GM12878 (cell line): ENCODE results near the gene ABCF1. TPM values are rescaled to one million over a fixed set of nuclear protein-coding genes. Genes with fewer than 3 reads are reported as not detected.

ENCODE experiments used
- ATF2 ChIP-seq: IDR thresholded peaks from 2 replicates; pipeline ENCODE4 v1.6.1; 2012; ENCODE audit warnings: low read length, inconsistent platforms
- ATF3 ChIP-seq: IDR thresholded peaks from 2 replicates; pipeline ENCODE4 v1.6.1; 2011; ENCODE audit warnings: low read depth, mild to moderate bottlenecking, low read length, moderate library complexity, borderline replicate concordance; ENCODE audit errors: extremely low read depth
- BACH1 ChIP-seq: fragments of 450-650 bp; IDR thresholded peaks from 2 replicates; pipeline ENCODE4 v1.6.1; 2017; ENCODE audit warnings: mild to moderate bottlenecking, borderline replicate concordance
- BCL3 ChIP-seq: IDR thresholded peaks from 2 replicates; pipeline ENCODE4 v1.6.1; 2011; ENCODE audit warnings: borderline replicate concordance, low read depth, mild to moderate bottlenecking, moderate library complexity, low read length; ENCODE audit not compliant: insufficient read depth, poor library complexity, severe bottlenecking
- BHLHE40 ChIP-seq, 2 experiments: fragments of 450-650 bp in 1 of 2; IDR thresholded peaks; 2 replicates each; pipeline ENCODE4 v1.6.1; 2011 to 2017; ENCODE audit warnings: low read depth in 2 of 2, borderline replicate concordance in 1 of 2, improper control_type of control experiment in 1 of 2, low read length in 1 of 2, mild to moderate bottlenecking in 1 of 2
- BRCA1 ChIP-seq: IDR thresholded peaks from 2 replicates; pipeline ENCODE4 v1.6.1; 2011; ENCODE audit warnings: low read depth, low read length, improper control_type of control experiment
- CHD2 ChIP-seq: IDR thresholded peaks from 2 replicates; pipeline ENCODE4 v1.6.1; 2011; ENCODE audit warnings: low read depth, low read length, improper control_type of control experiment, borderline replicate concordance
- IKZF1 ChIP-seq: fragments of 450-650 bp; conservative IDR thresholded peaks from 2 replicates; pipeline ENCODE4 v1.6.1; 2017; ENCODE audit warnings: antibody characterized with exemption, mild to moderate bottlenecking
- MEF2B ChIP-seq: fragments of 450-650 bp; IDR thresholded peaks from 2 replicates; pipeline ENCODE4 v1.6.1; 2018; ENCODE audit warnings: mild to moderate bottlenecking, moderate library complexity; ENCODE audit not compliant: partially characterized antibody, poor library complexity, severe bottlenecking
- NFYB ChIP-seq: IDR thresholded peaks from 2 replicates; pipeline ENCODE4 v1.6.1; 2011; ENCODE audit warnings: low read depth, mild to moderate bottlenecking, low read length, improper control_type of control experiment, moderate library complexity; ENCODE audit not compliant: insufficient read depth
- NR2C2 ChIP-seq: IDR thresholded peaks from 2 replicates; pipeline ENCODE4 v1.6.1; 2011; ENCODE audit warnings: borderline replicate concordance, low read depth; ENCODE audit not compliant: control insufficient read depth, insufficient read length
- POLR2A ChIP-seq: IDR thresholded peaks from 2 replicates; pipeline ENCODE4 v1.6.1; 2011; ENCODE audit warnings: low read depth, mild to moderate bottlenecking, low read length
- PRDM15 ChIP-seq: fragments of 450-650 bp; formaldehyde crosslinking; IDR thresholded peaks from 2 replicates; pipeline ENCODE4 v1.4.0; 2020; ENCODE audit warnings: mild to moderate bottlenecking, moderate library complexity
- RFX5 ChIP-seq: IDR thresholded peaks from 2 replicates; pipeline ENCODE4 v1.6.1; 2011; ENCODE audit warnings: low read depth, low read length, improper control_type of control experiment
- SIN3A ChIP-seq: IDR thresholded peaks from 2 replicates; pipeline ENCODE4 v1.6.1; 2012; ENCODE audit warnings: low read depth, low read length, improper control_type of control experiment
- SMARCA5 ChIP-seq: fragments of 450-650 bp; IDR thresholded peaks from 2 replicates; pipeline ENCODE4 v1.6.1; 2017; ENCODE audit warnings: mild to moderate bottlenecking
- SMC3 ChIP-seq: IDR thresholded peaks from 2 replicates; pipeline ENCODE4 v1.6.1; 2011; ENCODE audit warnings: low read length, improper control_type of control experiment, borderline replicate concordance
- WRNIP1 ChIP-seq: IDR thresholded peaks from 2 replicates; pipeline ENCODE4 v1.6.1; 2011; ENCODE audit warnings: low read depth, low read length, improper control_type of control experiment, borderline replicate concordance
- YY1 ChIP-seq: IDR thresholded peaks from 2 replicates; pipeline ENCODE4 v1.6.1; 2011; ENCODE audit warnings: low read depth, mild to moderate bottlenecking, low read length
- ZBTB33 ChIP-seq: fragments of 450-650 bp; IDR thresholded peaks from 2 replicates; pipeline ENCODE4 v1.6.1; 2017; ENCODE audit warnings: mild to moderate bottlenecking
- ZNF217 ChIP-seq: fragments of 450-650 bp; IDR thresholded peaks from 2 replicates; pipeline ENCODE4 v1.6.1; 2017; ENCODE audit warnings: antibody characterized with exemption, mild to moderate bottlenecking
- polyA plus RNA-seq, 11 experiments: library from polyadenylated mRNA; depleted of rRNA in 4 of 11; unstranded in 6 of 11; stranded (reverse) in 5 of 11; fragments of >200 nt; fragmentation: Nextera tagmentation in 4 of 11; fragmentation: Illumina TruSeq in 1 of 11; extraction: Ambion mirVana in 4 of 11; extraction: Trizol in 1 of 11; gene quantifications; 1 replicate in 1 of 11; 2 replicates in 10 of 11; pipeline versions ENCODE4 v1.2.1 to v1.2.3, GENCODE V29; 2011 to 2016; ENCODE audit warnings: inconsistent platforms in 2 of 11, missing spikeins in 2 of 11, low read depth in 1 of 11
- total RNA-seq, 4 experiments: library from RNA; depleted of rRNA in 3 of 4; stranded (reverse); fragments of >200 nt in 3 of 4; fragmentation: Illumina TruSeq in 1 of 4; extraction: Trizol in 1 of 4; gene quantifications; 2 replicates each; pipeline versions ENCODE4 v1.2.1 to v1.2.3, GENCODE V29; 2013 to 2021

The ABCF1 gene
- total and polyA plus RNA-seq, 10 of the 15 experiments (the other 5 are each of a cell fraction or from before 2014, with no cell fraction given), result 21.3 to 79.6 (median 55.9) TPM

- no peak for TF ChIP-seq PRDM15 (CRISPR knock-in tag)
- TF ChIP-seq ATF3, result no peak
- TF ChIP-seq WRNIP1, result no peak
- TF ChIP-seq BRCA1, result no peak
- peak; percentile 59 for TF ChIP-seq BCL3
- peak; percentile 100 for TF ChIP-seq BHLHE40 (IDR thresholded peaks at IDR 0.05; ENCODE audit: borderline replicate concordance in 1 of 2, low read depth in 2 of 2, low read length in 1 of 2)
- TF ChIP-seq NFYB, result no peak
- no peak for TF ChIP-seq MEF2B
- TF ChIP-seq POLR2A, result peak; percentile 96
- TF ChIP-seq YY1, result peak; percentile 79
- TF ChIP-seq RFX5, result peak; percentile 44; the same call in 1 of the 2 replicates
- no peak for TF ChIP-seq NR2C2
- TF ChIP-seq IKZF1, result peak; percentile 65
- TF ChIP-seq ZBTB33, result no peak
- no peak for TF ChIP-seq SMC3
- TF ChIP-seq CHD2, result peak; percentile 69
- TF ChIP-seq BACH1, result peak; percentile 78
- no peak for TF ChIP-seq SMARCA5
- no peak for TF ChIP-seq ZNF217
- TF ChIP-seq ATF2, result no peak
- peak; percentile 82 for TF ChIP-seq SIN3A
Measured at GRCh38 chr6:30571075-30571761, at the start of gene ABCF1 (continued).
